H1 (cell line): ENCODE results near the gene ZNF646. TPM values are rescaled to one million over a fixed set of nuclear protein-coding genes. Genes with fewer than 3 reads are reported as not detected.

Source experiments
- CTCF ChIA-PET: fragments of 300-600 bp; sonication (Branson Sonifier 250); formaldehyde crosslinking; loops from one replicate; lab custom pipeline; 2021; ENCODE audit not compliant: partially characterized antibody; lab: Charles Lee
- POLR2A ChIA-PET: fragments of 300-600 bp; sonication (Branson Sonifier 250); formaldehyde crosslinking; loops from one replicate; lab custom pipeline; 2021; ENCODE audit warnings: inconsistent platforms; ENCODE audit not compliant: partially characterized antibody; lab: Charles Lee
- DNase-seq, 2 experiments: peaks; one replicate each; pipeline versions ENCODE4 v3.0.0 to v3.0.0-alpha.2; 2010 to 2022; ENCODE audit warnings: low spot score in 2 of 2, low read depth in 1 of 2, mixed read lengths in 1 of 2
- FAIRE-seq: peaks from 2 replicates; lab custom pipeline; 2011; peaks lifted over from hg19 to GRCh38; lab: Jason Lieb, UNC
- H2AFZ ChIP-seq: 2 replicates; pipeline ENCODE4 v1.8.1; 2012; ENCODE audit warnings: low read length, inconsistent platforms
- H2AK5ac ChIP-seq: 2 replicates; pipeline ENCODE4 v1.6.1; 2013; ENCODE audit warnings: low read depth, low read length
- H2BK120ac ChIP-seq: replicated peaks from 2 replicates; pipeline ENCODE3; 2013; ENCODE audit warnings: low read depth, low read length, inconsistent platforms
- H2BK12ac ChIP-seq: 2 replicates; pipeline ENCODE4 v1.6.1; 2013; ENCODE audit warnings: low read depth, low read length
- H2BK15ac ChIP-seq: 2 replicates; pipeline ENCODE4 v1.6.1; 2013; ENCODE audit warnings: low read length
- H2BK20ac ChIP-seq: 2 replicates; pipeline ENCODE4 v1.6.1; 2013; ENCODE audit warnings: low read length
- H2BK5ac ChIP-seq: 2 replicates; pipeline ENCODE4 v1.6.1; 2013; ENCODE audit warnings: low read depth, low read length
- H3K14ac ChIP-seq: 2 replicates; pipeline ENCODE4 v1.6.1; 2013; ENCODE audit warnings: inconsistent platforms; ENCODE audit not compliant: insufficient read length
- H3K18ac ChIP-seq: 2 replicates; pipeline ENCODE4 v1.6.1; 2013; ENCODE audit warnings: low read length; ENCODE audit errors: extremely low read depth
- H3K23ac ChIP-seq: 2 replicates; pipeline ENCODE4 v1.6.1; 2013; ENCODE audit warnings: inconsistent platforms; ENCODE audit not compliant: insufficient read length
- H3K23me2 ChIP-seq: 2 replicates; pipeline ENCODE4 v1.6.1; 2013; ENCODE audit warnings: low read depth, low read length
- H3K27ac ChIP-seq: 2 replicates; pipeline ENCODE4 v1.6.1; 2011; ENCODE audit warnings: low read depth, low read length, inconsistent platforms
- H3K27me3 ChIP-seq, 4 experiments: replicated peaks in 1 of 4; 1 replicate in 1 of 4; 2 replicates in 3 of 4; pipeline versions ENCODE4 v1.6.1 to v1.8.1; 2011 to 2013; ENCODE audit warnings: low read length in 3 of 4, mild to moderate bottlenecking in 3 of 4, inconsistent platforms in 2 of 4, mixed read lengths in 2 of 4, moderate library complexity in 1 of 4; ENCODE audit not compliant: control insufficient read depth in 3 of 4, insufficient read depth in 3 of 4; ENCODE audit errors: extremely low read depth in 1 of 4
- H3K36me3 ChIP-seq, 4 experiments: 2 replicates each; pipeline versions ENCODE4 v1.6.1 to v1.8.1; 2011 to 2013; ENCODE audit warnings: mild to moderate bottlenecking in 4 of 4, low read length in 3 of 4, moderate library complexity in 2 of 4, control low read depth in 1 of 4, inconsistent platforms in 1 of 4; ENCODE audit not compliant: insufficient read depth in 4 of 4, control insufficient read depth in 2 of 4
- H3K4ac ChIP-seq: replicated peaks from 2 replicates; pipeline ENCODE3; 2013; ENCODE audit warnings: low read length, low read depth, mixed read lengths, inconsistent platforms; ENCODE audit not compliant: insufficient read length
- H3K4me1 ChIP-seq, 4 experiments: replicated peaks in 1 of 4; 1 replicate in 1 of 4; 2 replicates in 3 of 4; pipeline versions ENCODE4 v1.6.1 to v1.8.1; 2011 to 2013; ENCODE audit warnings: low read length in 3 of 4, inconsistent platforms in 2 of 4, mixed read lengths in 1 of 4; ENCODE audit not compliant: insufficient read depth in 4 of 4, control insufficient read depth in 3 of 4
- H3K4me2 ChIP-seq, 2 experiments: 2 replicates each; pipeline versions ENCODE4 v1.6.1 to v1.8.1; 2011 to 2013; ENCODE audit warnings: low read depth in 2 of 2, low read length in 2 of 2, control low read depth in 1 of 2, inconsistent platforms in 1 of 2, mild to moderate bottlenecking in 1 of 2; ENCODE audit not compliant: insufficient read depth in 1 of 2
- H3K4me3 ChIP-seq, 4 experiments: fragments of 200-600, 300-600 bp in 1 of 4; sonication (generic), shearing (Covaris generic), sonication (Bioruptor Twin) in 1 of 4; 2 replicates each; pipeline versions ENCODE4 v1.5.1 to v1.8.1; 2011 to 2016; ENCODE audit warnings: low read length in 4 of 4, low read depth in 3 of 4, control low read depth in 2 of 4, inconsistent platforms in 2 of 4, mild to moderate bottlenecking in 2 of 4, mixed read lengths in 1 of 4, moderate library complexity in 1 of 4; ENCODE audit not compliant: insufficient read depth in 2 of 4; ENCODE audit errors: extremely low read depth in 1 of 4
- H3K56ac ChIP-seq: replicated peaks from 2 replicates; pipeline ENCODE3; 2013; ENCODE audit warnings: low read depth, mild to moderate bottlenecking, mixed read lengths, low read length, inconsistent platforms; ENCODE audit not compliant: insufficient read length
- H3K79me1 ChIP-seq: 2 replicates; pipeline ENCODE4 v1.6.1; 2013; ENCODE audit warnings: low read depth, low read length, control low read depth
- H3K79me2 ChIP-seq, 2 experiments: 2 replicates each; pipeline versions ENCODE4 v1.6.1 to v1.8.1; 2012 to 2013; ENCODE audit warnings: low read length in 2 of 2, mild to moderate bottlenecking in 2 of 2, inconsistent platforms in 1 of 2; ENCODE audit not compliant: insufficient read depth in 2 of 2, control insufficient read depth in 1 of 2
- H3K9ac ChIP-seq, 4 experiments: replicated peaks in 1 of 4; 1 replicate in 1 of 4; 2 replicates in 3 of 4; pipeline versions ENCODE4 v1.6.1 to v1.8.1; 2011 to 2013; ENCODE audit warnings: low read depth in 3 of 4, low read length in 3 of 4, control low read depth in 2 of 4, mild to moderate bottlenecking in 2 of 4, moderate library complexity in 2 of 4, inconsistent platforms in 1 of 4; ENCODE audit errors: extremely low read depth in 1 of 4
- H3K9me3 ChIP-seq, 2 experiments: 2 replicates each; pipeline versions ENCODE4 v1.6.1 to v1.8.1; 2012 to 2013; ENCODE audit warnings: mild to moderate bottlenecking in 2 of 2, moderate library complexity in 2 of 2, control low read depth in 1 of 2, inconsistent platforms in 1 of 2, low read depth in 1 of 2, low read length in 1 of 2, mixed read lengths in 1 of 2; ENCODE audit not compliant: insufficient read depth in 2 of 2
- H4K20me1 ChIP-seq, 2 experiments: replicated peaks in 1 of 2; 2 replicates each; pipeline versions ENCODE3 to v1.8.1; 2011 to 2013; ENCODE audit warnings: inconsistent platforms in 2 of 2, low read length in 2 of 2, mild to moderate bottlenecking in 1 of 2; ENCODE audit not compliant: insufficient read depth in 2 of 2, control insufficient read depth in 1 of 2
- H4K5ac ChIP-seq: 2 replicates; pipeline ENCODE4 v1.6.1; 2013; ENCODE audit warnings: low read length, low read depth, mixed read lengths, inconsistent platforms; ENCODE audit not compliant: insufficient read length
- H4K8ac ChIP-seq: 2 replicates; pipeline ENCODE4 v1.8.0; 2013; ENCODE audit warnings: mild to moderate bottlenecking, moderate library complexity, low read length, inconsistent platforms; ENCODE audit not compliant: insufficient read depth; ENCODE audit errors: extremely low read depth
- H4K91ac ChIP-seq: replicated peaks from 2 replicates; pipeline ENCODE3; 2013; ENCODE audit warnings: low read length, mixed read lengths, inconsistent platforms; ENCODE audit not compliant: insufficient read length
- BCL11A ChIP-seq, 2 experiments: IDR thresholded peaks; one replicate each; pipeline ENCODE4 v1.6.1; 2011; ENCODE audit warnings: low read depth in 2 of 2, low read length in 2 of 2, mild to moderate bottlenecking in 2 of 2
- CBX5 ChIP-seq: fragments of 300-800, 300-1000 bp; sonication (generic); IDR thresholded peaks from 2 replicates; pipeline ENCODE4 v1.7.1; 2016; ENCODE audit warnings: antibody characterized with exemption, low read length, low read depth
- PHF8 ChIP-seq: fragments of 200-600 bp; sonication (generic); conservative IDR thresholded peaks from 2 replicates; pipeline ENCODE4 v1.7.1; 2012; ENCODE audit warnings: low read depth, mild to moderate bottlenecking, inconsistent platforms, low read length, moderate library complexity
- SIRT6 ChIP-seq: IDR thresholded peaks from one replicate; pipeline ENCODE4 v1.7.1; 2012; ENCODE audit warnings: low read length, inconsistent platforms
- WGBS, 2 experiments: shearing (Covaris generic) in 1 of 2; methylation state at CpG; one replicate each; pipeline versions ENCODE4 v1.1.6 to v1.1.7; 2013 to 2015; ENCODE audit warnings: low lambda C conversion rate in 2 of 2, mixed read lengths in 2 of 2, inconsistent platforms in 1 of 2, low coverage in 1 of 2, missing lambda C conversion rate in 1 of 2; ENCODE audit not compliant: insufficient replicate concordance in 2 of 2, insufficient coverage in 1 of 2, insufficient read length in 1 of 2; ENCODE audit errors: extremely low coverage in 1 of 2, missing lambda C conversion rate in 1 of 2; 5-methylcytosine and 5-hydroxymethylcytosine counted together
- polyA plus RNA-seq, 7 experiments: library from polyadenylated mRNA; depleted of rRNA in 3 of 7; stranded (reverse) in 5 of 7; unstranded in 2 of 7; fragments of >200 nt in 5 of 7; fragments of 200-250 nt in 2 of 7; gene quantifications; 1 replicate in 5 of 7; 2 replicates in 1 of 7; 4 replicates in 1 of 7; pipeline versions ENCODE4 v1.2.1 to v1.2.3, GENCODE V29; 2011 to 2013; ENCODE audit warnings: missing spikeins in 2 of 7, mixed read lengths in 2 of 7
- total RNA-seq: library from RNA; stranded (reverse); fragmentation: NEBNext Ultra II Directional; extraction: Animal tissue kit (Norgen Biotek cat#: 25700); gene quantifications from 2 replicates; pipeline ENCODE4 v1.2.1, GENCODE V29; 2021

ZNF646 gene
- total and polyA plus RNA-seq, 2 of the 8 experiments (the other 6 are each of a cell fraction or from before 2014, with no cell fraction given): 6.5 to 25.0 TPM

DNA sequence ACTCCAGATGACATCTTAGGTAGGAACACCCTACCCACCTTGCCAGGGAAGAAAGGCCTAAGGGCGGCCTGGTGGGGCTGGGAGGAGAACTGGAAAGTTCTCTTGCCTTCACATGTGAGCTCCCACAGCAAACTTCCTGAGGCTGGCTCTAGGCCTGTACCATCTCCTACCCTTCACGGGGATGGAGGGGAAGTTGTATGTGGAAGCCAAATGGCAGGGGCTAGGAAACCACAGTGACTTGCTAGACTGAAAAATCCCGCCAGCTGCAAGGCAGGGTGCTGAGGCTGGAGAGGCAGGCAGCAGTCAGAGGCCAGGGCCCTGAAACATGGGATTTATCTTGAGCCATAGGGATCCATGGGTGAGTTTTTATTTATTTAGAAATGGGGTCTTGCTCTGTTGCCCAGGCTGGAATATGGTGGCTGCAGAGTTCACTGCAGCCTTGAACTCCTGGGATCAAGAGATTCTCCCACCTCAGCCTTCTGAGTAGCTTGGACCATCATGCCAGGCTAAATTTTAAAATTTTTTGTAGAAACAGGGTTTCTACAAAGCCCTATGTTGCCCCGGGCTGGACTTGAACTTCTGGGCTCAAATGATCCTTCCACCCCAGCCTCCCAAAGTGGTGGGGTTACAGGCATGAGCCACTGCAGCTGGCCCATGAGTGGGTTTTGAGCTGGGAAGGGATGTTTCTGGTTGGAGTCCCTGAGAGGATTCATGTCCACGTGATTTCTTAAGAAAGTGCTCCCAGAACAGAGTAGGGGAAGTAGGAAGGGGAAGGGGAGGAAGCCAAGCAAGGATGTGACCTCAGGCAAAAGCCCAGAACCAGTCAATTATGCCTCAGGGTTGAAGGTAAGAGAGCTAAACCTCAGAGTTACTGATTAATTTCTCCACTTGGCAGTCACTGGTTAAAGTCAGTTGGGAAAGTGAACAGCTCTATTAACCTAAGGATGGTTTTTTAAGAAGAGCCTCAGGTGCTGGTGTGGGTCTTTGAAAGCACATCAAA, 39.2 kb downstream of the ZNF646 start:
- no peak for TF ChIP-seq SIRT6
- no peak for TF ChIP-seq CBX5
- TF ChIP-seq PHF8: no peak
- no peak for TF ChIP-seq BCL11A (IDR thresholded peaks at IDR 0.05; ENCODE audit: low read depth in 2 of 2, low read length in 2 of 2)
- DNase-seq (no peak), FAIRE-seq (no peak)
- H2BK120ac ChIP-seq: no peak overlapping the region
- H3K4ac ChIP-seq: no peak overlapping the region
- H3K27ac ChIP-seq: no peak overlapping the region
- H3K79me2 ChIP-seq: peaks cover under 1 to 6% of the 10 kb centered on the region in 2 experiments; a peak in 3 of 4 replicates
- H3K79me1 ChIP-seq: peaks cover 5% of the 10 kb centered on the region
- H2BK12ac ChIP-seq: no peak overlapping the region
- H3K36me3 ChIP-seq: peaks cover 2 to 18% (median 12%) of the 10 kb centered on the region in 4 experiments; a peak in 5 of 8 replicates
- no peak overlapping the region for H2BK20ac ChIP-seq
- H3K4me1 ChIP-seq: peaks cover 0 to 4% (median 2%) of the 10 kb centered on the region in 4 experiments; a peak in 2 of 7 replicates
- peaks cover 0 to 3% of the 10 kb centered on the region in 2 experiments for H4K20me1 ChIP-seq
- H3K14ac ChIP-seq: no peak overlapping the region
- 84% methylated on average over 5 of the region's 5 CpGs; no CpG with 5 or more reads in 1 of the 2 experiments for WGBS, 2 experiments
- H3K9ac ChIP-seq: no peak overlapping the region
- no peak overlapping the region for H4K5ac ChIP-seq
- H2AK5ac ChIP-seq: no peak overlapping the region
- CTCF ChIA-PET: interaction anchor here (0.6 to 1.3 kb wide), 5 partner anchors 14 to 130 kb away, joined by 3 to 4 read pairs (median 3); partner anchors contain the start of gene HSD3B7
- H2AFZ ChIP-seq: no peak overlapping the region
- no peak overlapping the region for H3K4me2 ChIP-seq
- H3K56ac ChIP-seq: no peak overlapping the region
- no peak overlapping the region for H3K23ac ChIP-seq
- no peak overlapping the region for H2BK15ac ChIP-seq
- POLR2A ChIA-PET: interaction anchor here (0.6 to 29.9 kb wide), 8 partner anchors 12 to 89 kb away, joined by 3 to 713 read pairs (median 5); partner anchors contain the start of genes PRSS36, PRSS8 and PYCARD
- no peaks in the 10 kb centered on the region for H3K27me3 ChIP-seq
- no peak overlapping the region for H2BK5ac ChIP-seq
- H4K91ac ChIP-seq: no peak overlapping the region
- H3K18ac ChIP-seq: no peak overlapping the region
- H3K9me3 ChIP-seq: no peaks in the 10 kb centered on the region
- no peak overlapping the region for H4K8ac ChIP-seq
- peaks cover 10% of the 10 kb centered on the region for H3K23me2 ChIP-seq
- H3K4me3 ChIP-seq: no peak overlapping the region
